ENCODE measurements around the gene NOTCH1.
"Not testable (repeated sequence)": the region's sequence is repeated elsewhere in the genome, so short reads cannot be mapped to it uniquely, and the experiment has no call there.

Gene NOTCH1

DNA sequence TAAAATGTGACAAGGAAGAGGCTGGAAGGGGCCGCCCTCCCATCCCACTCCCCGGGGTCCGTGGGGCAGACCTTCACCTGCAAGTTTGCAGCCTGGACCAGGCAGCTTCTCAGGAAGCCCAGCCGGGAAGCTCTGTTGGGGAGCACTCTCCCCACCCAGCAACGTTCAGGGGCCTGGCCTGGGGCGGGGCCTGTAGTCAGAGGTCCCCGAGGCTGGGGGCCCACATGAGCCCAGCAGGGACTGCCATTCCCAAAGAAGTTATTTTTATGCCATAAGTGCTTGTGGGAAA is 32.7 kb upstream of the NOTCH1 start:
- DNase-seq = no peak

DNA sequence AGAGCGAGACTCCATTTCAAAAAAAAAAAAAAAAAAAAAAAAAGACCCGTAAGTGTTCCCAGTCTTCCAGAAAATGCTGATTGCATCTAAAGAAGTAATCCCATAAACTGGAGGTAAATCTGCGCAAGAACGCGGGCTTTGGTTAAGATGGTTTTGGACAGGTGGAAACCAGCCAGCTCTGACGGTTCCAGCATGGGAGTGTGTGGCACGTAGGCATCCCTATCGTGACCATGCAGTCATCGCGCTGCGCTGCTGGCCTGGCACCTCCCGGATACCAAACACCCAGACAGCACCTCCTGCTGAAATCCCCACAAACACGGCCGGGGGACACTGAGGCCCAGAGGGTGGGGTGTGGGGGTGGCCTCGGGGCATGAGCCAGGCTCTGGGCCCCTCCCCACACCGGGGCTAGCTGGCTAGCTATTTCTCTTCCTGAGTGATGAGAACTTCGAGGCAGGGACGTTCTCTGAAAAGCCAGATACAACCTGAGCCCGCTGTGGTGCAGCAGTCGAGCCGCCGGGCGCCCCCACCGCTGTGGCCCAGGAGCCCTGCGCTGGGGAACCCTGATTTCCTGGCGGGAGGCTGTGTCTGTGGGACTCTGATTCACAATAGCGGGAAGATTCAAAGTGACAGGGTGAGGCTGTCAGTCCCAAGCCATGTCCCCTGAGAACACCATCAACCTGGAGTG is 32.2 kb upstream of the NOTCH1 start:
- no peak for DNase-seq

GRCh38 chr9:136576269-136576626 is 30.4 kb upstream of the NOTCH1 start:
- no peak for DNase-seq

DNA sequence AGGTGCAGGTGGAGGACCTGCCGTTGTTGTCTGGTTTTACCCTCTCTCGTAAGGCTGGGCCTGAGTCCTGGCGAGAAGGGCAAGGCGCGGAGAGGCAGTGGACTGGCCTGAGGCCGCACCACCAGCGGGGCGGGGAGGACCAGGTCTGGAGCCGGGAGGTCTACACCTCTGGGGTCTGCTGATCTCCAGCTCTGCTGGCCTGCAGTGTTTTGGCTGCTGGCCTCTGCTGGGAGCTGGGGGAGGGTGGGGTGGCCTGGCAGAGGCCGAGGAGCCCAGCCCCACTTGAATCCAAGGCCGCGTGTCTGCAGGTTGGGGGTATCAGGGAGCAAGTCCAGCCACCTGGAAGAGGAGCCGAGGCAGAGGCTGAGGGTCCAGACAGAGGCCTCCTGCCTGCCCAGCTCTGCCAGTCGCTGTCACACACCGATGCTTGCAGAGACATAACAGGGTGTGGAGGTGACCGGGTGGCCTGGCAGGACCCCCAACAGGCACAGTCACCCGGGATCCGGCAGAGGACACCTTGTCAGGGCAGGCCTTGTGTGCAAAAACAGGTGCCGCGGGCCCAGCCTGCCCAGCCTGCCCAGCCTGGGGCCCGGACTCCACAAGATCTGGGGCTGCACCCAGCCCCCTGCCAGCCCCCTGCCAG is 29.9 kb upstream of the NOTCH1 start:
- no peak for DNase-seq

GRCh38 chr9:136574606-136575005 is 28.8 kb upstream of the NOTCH1 start:
- not testable (repeated sequence) for DNase-seq

DNA sequence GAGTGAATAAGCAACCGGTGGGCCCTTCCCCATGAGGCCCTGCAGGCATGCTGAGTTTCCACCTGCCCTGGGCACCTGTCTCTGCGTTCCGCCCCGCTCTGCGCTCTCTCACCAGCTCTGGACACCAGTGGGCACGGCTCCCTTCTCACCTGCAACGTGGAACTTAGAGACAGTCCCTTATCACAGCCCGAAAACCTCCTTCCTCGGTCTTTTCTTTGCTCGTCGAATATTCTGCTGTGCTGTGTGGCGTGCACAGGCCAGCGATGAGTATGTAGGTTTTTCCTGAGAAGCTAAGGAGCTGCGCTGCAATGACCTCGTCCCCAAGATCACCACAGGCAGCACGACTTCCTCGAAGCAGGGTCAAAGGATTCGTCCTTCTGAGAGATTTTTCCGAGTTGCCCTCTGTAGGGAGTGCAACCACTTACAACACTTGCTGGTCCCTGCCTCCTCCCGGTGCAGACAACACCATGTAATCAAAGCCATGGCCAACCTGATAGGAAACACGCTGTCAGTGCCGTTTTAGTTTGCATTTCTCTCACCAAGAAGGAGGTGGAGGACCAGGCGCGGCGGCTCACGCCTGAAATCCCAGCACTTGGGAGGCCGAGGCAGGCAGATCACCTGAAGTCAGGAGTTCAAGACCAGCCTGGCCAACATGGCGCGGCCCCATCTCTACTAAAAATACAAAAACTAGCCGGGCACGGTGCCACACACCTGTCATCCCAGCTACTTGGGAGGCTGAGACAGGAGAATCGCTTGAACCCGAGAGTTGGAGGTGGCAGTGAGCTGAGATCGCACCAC is 27.2 kb upstream of the NOTCH1 start:
- no peak for DNase-seq

- no peak for DNase-seq
Measured at GRCh38 chr9:136572003-136572827, 26.4 kb upstream of the NOTCH1 start.

DNA sequence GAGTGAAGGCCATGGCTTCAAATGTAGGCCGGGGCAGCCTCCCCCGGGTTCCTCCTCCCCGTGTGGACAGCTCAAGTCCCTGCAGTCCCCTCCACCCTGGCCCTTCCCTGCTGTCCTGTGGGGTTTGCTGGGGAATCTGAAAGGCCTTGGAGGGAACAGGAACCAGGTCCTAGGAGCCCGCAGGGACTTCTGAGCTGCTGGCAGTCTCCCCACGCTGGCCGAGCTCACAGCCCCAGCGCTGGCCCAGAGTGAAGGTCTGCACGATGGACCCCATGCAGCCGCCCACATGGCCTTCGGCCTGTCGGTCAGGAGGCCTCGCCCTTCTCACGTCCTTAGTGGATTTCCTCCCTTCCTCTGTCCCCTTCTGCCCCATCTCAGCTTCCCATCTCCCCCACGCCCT is 25.7 kb upstream of the NOTCH1 start:
- no peak for DNase-seq

DNA sequence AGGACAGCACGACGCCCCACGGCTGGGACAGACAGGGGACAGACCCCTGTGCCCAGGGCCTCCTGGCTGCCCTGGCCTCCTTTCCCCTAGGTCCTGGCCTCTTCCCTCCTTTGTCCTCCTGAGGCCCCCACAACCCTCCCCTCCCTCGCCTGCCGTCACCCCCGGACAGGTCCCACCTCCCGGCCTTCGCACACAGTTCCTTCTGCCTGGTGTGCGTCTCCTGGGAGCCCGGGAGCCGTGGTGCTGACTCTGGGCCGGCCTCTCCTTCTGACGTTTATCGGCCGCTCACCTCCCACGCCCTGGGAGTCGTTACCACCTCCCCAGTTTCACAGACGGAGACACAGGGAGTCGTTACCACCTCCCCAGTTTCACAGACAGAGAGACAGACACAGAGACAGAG is 25.1 kb upstream of the NOTCH1 start:
- no peak for DNase-seq

GRCh38 chr9:136570191-136570845 is 24.5 kb upstream of the NOTCH1 start:
- no peak for DNase-seq

DNA sequence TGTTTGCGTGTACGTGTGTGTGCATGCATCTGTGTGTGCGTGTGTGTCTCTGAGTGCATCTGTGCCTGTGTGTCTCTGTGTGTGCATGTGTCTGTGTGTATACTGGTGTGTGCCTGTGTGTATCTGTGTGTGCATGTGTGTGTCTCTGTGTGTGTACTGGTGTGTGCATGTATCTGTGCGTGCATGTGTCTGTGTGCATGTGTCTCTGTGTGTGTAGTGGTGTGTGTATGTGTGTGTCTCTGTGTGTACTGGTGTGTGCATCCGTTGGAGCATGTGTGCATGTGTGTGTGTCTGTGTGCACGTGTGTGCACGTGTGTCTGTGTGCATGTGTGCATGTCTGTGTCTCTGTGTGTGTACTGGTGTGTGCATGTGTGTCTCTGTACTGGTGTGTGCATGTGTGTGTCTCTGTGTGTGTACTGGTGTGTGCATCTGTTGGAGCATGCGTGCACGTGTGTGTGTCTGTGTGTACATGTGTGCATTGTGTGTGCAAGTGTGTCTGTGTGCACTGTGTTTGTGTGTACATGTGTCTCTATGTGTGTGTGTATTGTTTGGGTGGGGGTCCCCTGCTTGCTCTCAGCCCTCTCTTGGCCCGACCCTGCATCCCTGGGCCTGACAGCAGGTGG is 23.8 kb upstream of the NOTCH1 start:
- DNase-seq = no peak

DNA sequence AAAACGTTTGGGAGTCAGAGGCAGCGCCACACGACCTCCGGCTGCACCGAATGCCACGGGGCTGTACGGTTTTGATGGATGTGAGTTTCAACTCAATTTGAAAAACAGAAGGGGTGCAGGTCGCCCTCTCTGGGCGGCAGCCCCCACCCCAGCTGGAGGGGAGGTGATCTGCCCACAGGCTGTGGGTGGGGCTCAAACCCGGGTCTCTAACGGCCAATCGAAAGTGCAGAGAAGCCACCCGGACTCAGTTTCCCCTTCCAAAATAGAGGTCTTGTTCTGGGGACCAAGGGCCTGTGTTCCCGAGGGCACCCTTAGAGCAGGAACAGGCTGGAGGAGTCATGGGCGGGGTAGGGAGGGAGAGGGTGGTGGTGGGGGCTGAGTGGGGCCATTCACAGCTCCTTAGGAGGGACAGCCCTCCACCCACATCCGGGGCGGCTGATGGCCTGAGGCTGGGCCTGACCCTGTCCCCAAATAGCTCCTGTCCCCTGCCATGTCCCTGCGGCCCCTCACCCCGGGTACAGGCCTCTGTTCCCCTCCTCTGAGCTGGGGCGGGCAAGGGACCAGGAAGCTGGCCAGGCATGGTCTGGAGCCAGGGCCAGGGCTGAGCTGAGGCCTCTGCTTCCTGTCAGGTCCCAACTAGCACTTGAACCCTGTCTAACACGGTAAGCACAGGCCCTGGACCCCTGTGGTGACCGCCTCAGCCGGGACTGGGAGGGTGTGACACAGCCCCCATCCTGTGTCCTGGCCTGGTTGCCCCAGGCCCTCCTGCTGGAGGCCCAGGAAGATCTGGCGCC is 22.6 kb upstream of the NOTCH1 start:
- DNase-seq = no peak

- no peak for DNase-seq
Measured at GRCh38 chr9:136567651-136568287, 21.9 kb upstream of the NOTCH1 start.

GRCh38 chr9:136566901-136567300 is 21.1 kb upstream of the NOTCH1 start:
- DNase-seq = no peak

- DNase-seq = no peak
Measured at GRCh38 chr9:136566553-136566895, 20.7 kb upstream of the NOTCH1 start.

GRCh38 chr9:136565715-136566552 is 20.1 kb upstream of the NOTCH1 start:
- no peak for DNase-seq

GRCh38 chr9:136565086-136565714 is 19.4 kb upstream of the NOTCH1 start:
- DNase-seq = no peak

DNA sequence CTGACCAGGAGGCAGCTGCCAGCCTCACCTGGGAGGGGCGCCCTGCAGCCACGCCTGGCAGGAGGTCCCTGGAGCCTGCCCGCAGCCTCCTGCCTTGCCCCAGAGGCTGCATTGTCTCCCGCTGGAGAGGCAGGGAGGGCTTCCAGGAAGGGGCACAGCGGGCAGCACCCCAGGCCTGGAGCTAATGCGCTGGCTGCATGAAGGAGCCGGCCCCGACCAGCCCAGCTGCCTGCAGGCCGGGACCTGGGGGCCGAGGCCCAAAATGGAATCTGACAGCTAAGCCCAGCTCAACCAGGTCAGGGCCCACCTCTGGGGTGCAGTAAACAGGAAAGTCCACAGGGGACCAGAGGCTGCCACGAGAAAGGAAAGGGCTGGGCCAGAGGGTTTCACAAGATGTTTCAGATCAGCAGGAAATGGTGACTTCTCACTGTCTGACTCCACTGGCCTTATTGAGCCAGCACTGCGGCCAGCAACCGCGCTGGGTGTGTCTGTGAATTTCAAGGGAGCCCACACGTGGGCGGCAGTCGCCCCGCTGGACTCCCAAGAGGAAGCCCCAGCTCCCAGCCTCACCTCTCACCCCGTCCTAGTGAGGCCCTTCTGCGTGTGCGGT is 18.6 kb upstream of the NOTCH1 start:
- DNase-seq = no peak

- no peak for DNase-seq
Measured at GRCh38 chr9:136563646-136564325, 17.9 kb upstream of the NOTCH1 start.
